Measurements from ENCODE around the gene KLF16. TPM values are rescaled to one million over a fixed set of nuclear protein-coding genes. Genes with fewer than 3 reads are reported as not detected.
A peak's percentile ranks its signal among the peaks of the same experiment; 100 is the strongest.

KLF16 gene
- total and polyA plus RNA-seq, 10 of the 15 experiments (the other 5 are each of a cell fraction or from before 2014, with no cell fraction given), result 0.03 to 41.2 (median 2.6) TPM

GRCh38 chr19:1912760-1913505, 49.6 kb upstream of the KLF16 start:
- DNase-seq (ENCODE audit: low read depth, low spot score) (no peak), ATAC-seq (no peak), FAIRE-seq (no peak)
- RAD21 ChIA-PET (ENCODE audit: unreplicated experiment), result no interaction called here
- Histone ChIP-seq H3K27ac (ENCODE audit: control insufficient read depth, insufficient read depth) (no peak overlapping the region), H3K4me1 (ENCODE audit: control insufficient read depth, insufficient read depth, low read length) (peaks cover 10% of the 10 kb centered on the region), H2AFZ (ENCODE audit: control insufficient read depth, low read depth, low read length) (no peak overlapping the region), H3K4me2 (ENCODE audit: control insufficient read depth, insufficient read depth) (no peak overlapping the region), H3K9me3 (replicated peaks; ENCODE audit: control insufficient read depth, insufficient read depth, low read length) (no peaks in the 10 kb centered on the region), H3K27me3 (replicated peaks in 1 of 2; ENCODE audit: control insufficient read depth in 2 of 2, insufficient read depth in 2 of 2, low read length in 1 of 2) (no peaks in the 10 kb centered on the region), H3K4me3 (no peak overlapping the region), H3K36me3 (ENCODE audit: control insufficient read depth in 2 of 2, insufficient read depth in 2 of 2, low read length in 1 of 2) (peaks cover 0 to 5% of the 10 kb centered on the region in 2 experiments; a peak in 2 of 4 replicates), H3K79me2 (ENCODE audit: control insufficient read depth, insufficient read depth, low read length) (peaks cover 17% of the 10 kb centered on the region), H3K9ac (ENCODE audit: control insufficient read depth, insufficient read depth, low read length) (no peak overlapping the region), H4K20me1 (ENCODE audit: control insufficient read depth, insufficient read depth) (no peaks in the 10 kb centered on the region)
- 98% methylated on average over 76 of the region's 77 CpGs for WGBS (ENCODE audit: insufficient coverage, insufficient replicate concordance, low lambda C conversion rate, missing lambda C conversion rate)
- SMC1A ChIA-PET (ENCODE audit: uncharacterized antibody, unreplicated experiment), result no interaction called here
- BruUV-seq (replicated peaks), result no TSS peak
- POLR2A ChIA-PET, result no interaction called here
- CTCF ChIA-PET, result no interaction called here
- intact Hi-C loops (cut with micrococcal nuclease; ENCODE audit: unreplicated experiment) (no loop called here), in situ Hi-C loops (cut with MboI) (no loop called here)
- TF ChIP-seq EP300 (IDR thresholded peaks at IDR 0.05; ENCODE audit: borderline replicate concordance in 1 of 2, control insufficient read depth in 1 of 2, low read depth in 2 of 2, low read length in 2 of 2) (no peak), POLR2A (IDR thresholded peaks at IDR 0.05; ENCODE audit: low read depth, low read length) (peak; percentile 27; the same call in 1 of the 2 replicates)

GRCh38 chr19:1911995-1912394, 48.6 kb upstream of the KLF16 start:
- Histone ChIP-seq H3K4me2 (ENCODE audit: control insufficient read depth, insufficient read depth) (no peak overlapping the region), H3K36me3 (ENCODE audit: control insufficient read depth in 2 of 2, insufficient read depth in 2 of 2, low read length in 1 of 2) (peaks cover 0 to 5% of the 10 kb centered on the region in 2 experiments; a peak in 2 of 4 replicates), H4K20me1 (ENCODE audit: control insufficient read depth, insufficient read depth) (no peaks in the 10 kb centered on the region), H3K4me3 (no peak overlapping the region), H3K9ac (ENCODE audit: control insufficient read depth, insufficient read depth, low read length) (no peak overlapping the region), H3K4me1 (ENCODE audit: control insufficient read depth, insufficient read depth, low read length) (peaks cover 11% of the 10 kb centered on the region), H3K9me3 (replicated peaks; ENCODE audit: control insufficient read depth, insufficient read depth, low read length) (no peaks in the 10 kb centered on the region), H3K79me2 (ENCODE audit: control insufficient read depth, insufficient read depth, low read length) (peaks cover 26% of the 10 kb centered on the region), H3K27me3 (replicated peaks in 1 of 2; ENCODE audit: control insufficient read depth in 2 of 2, insufficient read depth in 2 of 2, low read length in 1 of 2) (no peaks in the 10 kb centered on the region), H3K27ac (ENCODE audit: control insufficient read depth, insufficient read depth) (no peak overlapping the region), H2AFZ (ENCODE audit: control insufficient read depth, low read depth, low read length) (no peak overlapping the region)
- ATAC-seq (no peak), FAIRE-seq (no peak), DNase-seq (ENCODE audit: low read depth, low spot score) (no peak)
- ChIA-PET RAD21 (ENCODE audit: unreplicated experiment) (no interaction called here), CTCF (no interaction called here), SMC1A (ENCODE audit: uncharacterized antibody, unreplicated experiment) (interaction anchor here (0.9 kb wide), 1 partner anchor 75 kb away, joined by 3 read pairs; no protein-coding TSS in a partner anchor), POLR2A (no interaction called here)
- 98% methylated on average over 36 of the region's 37 CpGs for WGBS (ENCODE audit: insufficient coverage, insufficient replicate concordance, low lambda C conversion rate, missing lambda C conversion rate)
- BruUV-seq (replicated peaks), result no TSS peak
- intact Hi-C loops (cut with micrococcal nuclease; ENCODE audit: unreplicated experiment) (no loop called here), in situ Hi-C loops (cut with MboI) (no loop called here)
- no peak for TF ChIP-seq SPI1 (IDR thresholded peaks at IDR 0.05; ENCODE audit: borderline replicate concordance, insufficient read depth, low read depth, low read length)
- TF ChIP-seq MTA3 (IDR thresholded peaks at IDR 0.05; ENCODE audit: borderline replicate concordance, low read length), result no peak
- TF ChIP-seq NFYA (IDR thresholded peaks at IDR 0.05; ENCODE audit: borderline replicate concordance, low read depth, low read length), result no peak
- no peak for TF ChIP-seq FOXK2 (IDR thresholded peaks at IDR 0.05)
- no peak for TF ChIP-seq BRCA1 (IDR thresholded peaks at IDR 0.05; ENCODE audit: low read depth, low read length)
- no peak for TF ChIP-seq SMAD1 (IDR thresholded peaks at IDR 0.05; ENCODE audit: low read depth, partially characterized antibody)
- no peak for TF ChIP-seq SMAD5 (IDR thresholded peaks at IDR 0.05; ENCODE audit: low read depth)
- TF ChIP-seq ZZZ3 (IDR thresholded peaks at IDR 0.05; ENCODE audit: control insufficient read depth, insufficient read length, low read depth), result no peak
- TF ChIP-seq NFXL1 (IDR thresholded peaks at IDR 0.05; ENCODE audit: borderline replicate concordance), result no peak
- no peak for TF ChIP-seq KDM1A (IDR thresholded peaks at IDR 0.05; ENCODE audit: borderline replicate concordance)
- no peak for TF ChIP-seq PAX8 (IDR thresholded peaks at IDR 0.05)
- no peak for TF ChIP-seq USF2 (IDR thresholded peaks at IDR 0.05; ENCODE audit: borderline replicate concordance, low read depth, low read length)
- TF ChIP-seq NFYB (IDR thresholded peaks at IDR 0.05; ENCODE audit: insufficient read depth, low read depth, low read length), result no peak
